Right atrium auricular region (tissue), 2 donors: Measurements from ENCODE around the gene FRMPD4. TPM values are rescaled to one million over a fixed set of nuclear protein-coding genes. Genes with fewer than 3 reads are reported as not detected.

Experiments
- DNase-seq: peaks from one replicate; pipeline ENCODE4 v3.0.0-alpha.2; 2019; ENCODE audit warnings: low spot score
- H3K27ac ChIP-seq, 2 donors: fragments of 200-600 bp; sonication (generic); 1 replicate in 1 of 2; 2 replicates in 1 of 2; pipeline ENCODE4 v1.5.1; 2016 to 2019
- H3K27me3 ChIP-seq, 2 donors: fragments of 200-600 bp; sonication (generic); one replicate each; pipeline versions ENCODE4 v1.5.1 to v1.6.0; 2017 to 2019
- H3K36me3 ChIP-seq: fragments of 200-600 bp; sonication (generic); one replicate; pipeline ENCODE4 v1.5.1; 2016
- H3K4me1 ChIP-seq, 2 donors: fragments of 200-600 bp; sonication (generic); one replicate each; pipeline versions ENCODE4 v1.5.1 to v1.6.0; 2017 to 2019
- H3K4me3 ChIP-seq, 2 donors: fragments of 200-600 bp; sonication (generic); 1 replicate in 1 of 2; 2 replicates in 1 of 2; pipeline ENCODE4 v1.5.1; 2017 to 2019; ENCODE audit warnings: mild to moderate bottlenecking in 1 of 2, moderate library complexity in 1 of 2
- H3K9me3 ChIP-seq, 2 donors: fragments of 200-600 bp; sonication (generic); one replicate each; pipeline ENCODE4 v1.5.1; 2019
- total RNA-seq, 2 donors: library from RNA; depleted of rRNA; stranded (reverse); fragments of >200 nt; gene quantifications; one replicate each; pipeline ENCODE4 v1.1.0, GENCODE V29; 2016
- TF ChIP-seq, protein P1 (sequence below), 2 donors: fragments of 200-600 bp; sonication (generic); IDR thresholded peaks; one replicate each; pipeline ENCODE4 v1.5.1; 2019; ENCODE audit warnings: antibody characterized with exemption in 2 of 2

The FRMPD4 gene
- total RNA-seq, 2 donors from 2014 or later: 1.2 to 1.3 TPM

DNA sequence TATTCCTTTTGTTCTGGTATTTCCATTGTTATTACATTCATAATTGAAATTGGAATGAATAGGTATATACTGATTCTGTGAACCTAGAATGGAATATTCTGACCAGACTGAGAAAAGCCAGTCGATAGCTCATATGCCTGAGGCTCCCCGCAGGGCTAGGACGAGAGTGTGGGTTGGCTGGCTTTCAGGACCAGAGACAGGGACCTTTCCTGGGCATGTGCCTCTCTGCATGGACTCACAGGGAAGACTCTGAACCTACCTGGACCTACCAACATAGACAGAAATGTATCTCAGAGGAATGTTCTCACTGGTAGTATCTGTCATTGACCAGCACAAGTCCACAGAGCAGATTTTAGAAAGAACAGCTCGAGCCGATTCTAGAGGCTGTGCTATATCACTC, 214.6 kb downstream of the FRMPD4 start:
- Histone ChIP-seq H3K27ac (no peak overlapping the region), H3K36me3 (no peaks in the 10 kb centered on the region), H3K4me3 (no peak overlapping the region), H3K4me1 (no peaks in the 10 kb centered on the region), H3K27me3 (no peaks in the 10 kb centered on the region), H3K9me3 (no peaks in the 10 kb centered on the region)
- TF ChIP-seq, protein P1, sequence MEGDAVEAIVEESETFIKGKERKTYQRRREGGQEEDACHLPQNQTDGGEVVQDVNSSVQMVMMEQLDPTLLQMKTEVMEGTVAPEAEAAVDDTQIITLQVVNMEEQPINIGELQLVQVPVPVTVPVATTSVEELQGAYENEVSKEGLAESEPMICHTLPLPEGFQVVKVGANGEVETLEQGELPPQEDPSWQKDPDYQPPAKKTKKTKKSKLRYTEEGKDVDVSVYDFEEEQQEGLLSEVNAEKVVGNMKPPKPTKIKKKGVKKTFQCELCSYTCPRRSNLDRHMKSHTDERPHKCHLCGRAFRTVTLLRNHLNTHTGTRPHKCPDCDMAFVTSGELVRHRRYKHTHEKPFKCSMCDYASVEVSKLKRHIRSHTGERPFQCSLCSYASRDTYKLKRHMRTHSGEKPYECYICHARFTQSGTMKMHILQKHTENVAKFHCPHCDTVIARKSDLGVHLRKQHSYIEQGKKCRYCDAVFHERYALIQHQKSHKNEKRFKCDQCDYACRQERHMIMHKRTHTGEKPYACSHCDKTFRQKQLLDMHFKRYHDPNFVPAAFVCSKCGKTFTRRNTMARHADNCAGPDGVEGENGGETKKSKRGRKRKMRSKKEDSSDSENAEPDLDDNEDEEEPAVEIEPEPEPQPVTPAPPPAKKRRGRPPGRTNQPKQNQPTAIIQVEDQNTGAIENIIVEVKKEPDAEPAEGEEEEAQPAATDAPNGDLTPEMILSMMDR (IDR thresholded peaks at IDR 0.05): no peak
- no peak for DNase-seq

DNA sequence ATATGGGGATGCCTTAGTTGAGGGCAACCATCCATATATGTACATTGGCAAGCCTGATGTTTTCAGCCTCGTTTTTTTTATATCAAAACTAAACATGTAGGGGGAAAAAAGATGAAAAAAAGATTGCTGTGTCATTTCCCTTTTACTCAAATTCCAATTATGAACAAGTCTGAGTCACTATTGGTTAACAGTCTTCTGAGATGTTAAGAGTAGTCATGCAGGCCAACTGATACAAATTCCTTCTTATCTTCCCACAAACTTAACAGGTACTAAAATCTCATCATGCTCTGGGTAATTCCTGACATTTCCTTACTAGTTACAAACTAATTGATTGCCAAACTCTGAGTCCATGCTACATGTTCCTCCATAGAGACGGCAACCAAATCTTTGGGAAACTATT, 222.1 kb downstream of the FRMPD4 start:
- DNase-seq: no peak
- H3K36me3 ChIP-seq: no peaks in the 10 kb centered on the region
- TF ChIP-seq, protein P1 (IDR thresholded peaks at IDR 0.05): no peak
- no peaks in the 10 kb centered on the region for H3K9me3 ChIP-seq
- no peaks in the 10 kb centered on the region for H3K27me3 ChIP-seq
- no peak overlapping the region for H3K27ac ChIP-seq
- no peaks in the 10 kb centered on the region for H3K4me1 ChIP-seq
- no peak overlapping the region for H3K4me3 ChIP-seq

DNA sequence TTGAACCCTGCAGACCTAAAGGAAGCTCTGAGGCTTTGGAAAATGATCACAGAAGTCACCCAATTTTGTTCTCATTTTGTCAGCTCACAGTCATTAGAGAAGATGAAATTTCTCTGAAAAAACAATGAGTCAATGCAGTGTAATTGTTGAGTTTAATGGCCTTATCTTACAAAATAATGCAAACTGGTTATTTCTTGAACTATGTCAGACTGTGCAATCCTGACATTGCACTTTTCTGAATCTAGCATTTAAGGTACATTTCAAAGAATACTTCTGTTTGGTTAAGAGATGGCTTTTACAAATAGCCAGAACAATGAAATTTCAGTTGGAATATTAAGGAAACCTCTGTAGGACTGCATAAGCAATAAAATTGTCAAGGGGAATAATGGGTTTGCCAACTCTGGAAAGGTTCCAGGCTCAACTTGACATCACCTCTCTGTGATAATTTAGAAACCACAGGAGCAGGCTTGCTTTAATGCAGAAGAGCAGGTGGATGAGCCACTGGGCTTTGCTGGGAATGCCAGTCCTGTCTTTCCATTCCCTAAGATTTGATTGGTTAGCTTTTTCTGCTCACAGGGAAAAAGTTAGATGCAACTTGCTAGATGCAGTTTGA, 222.8 kb downstream of the FRMPD4 start:
- DNase-seq: no peak
- Histone ChIP-seq H3K27me3 (peaks cover 0 to 3% of the 10 kb centered on the region in 2 donors), H3K27ac (no peak overlapping the region), H3K4me1 (no peaks in the 10 kb centered on the region), H3K4me3 (no peak overlapping the region), H3K9me3 (no peaks in the 10 kb centered on the region), H3K36me3 (no peaks in the 10 kb centered on the region)
- TF ChIP-seq, protein P1 (IDR thresholded peaks at IDR 0.05): no peak

DNA sequence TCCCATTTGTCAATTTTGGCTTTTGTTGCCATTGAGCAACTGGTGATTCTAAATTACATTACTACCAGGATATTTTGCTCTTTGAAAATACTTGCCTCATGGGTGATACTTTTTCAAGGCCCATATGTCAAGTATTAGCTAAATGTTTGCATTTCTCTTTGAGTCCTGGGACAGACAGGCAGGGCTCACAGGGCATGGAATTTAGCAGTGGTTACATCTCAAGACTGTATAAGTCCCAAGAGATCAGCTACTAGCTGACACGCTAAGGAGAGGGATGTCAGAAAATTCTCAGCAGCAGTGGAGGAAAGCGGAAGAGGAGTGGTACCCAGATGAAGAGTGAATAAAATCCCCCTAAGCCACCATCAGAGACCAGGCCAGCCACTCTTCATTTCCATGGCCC, 224.9 kb downstream of the FRMPD4 start:
- Histone ChIP-seq H3K9me3 (no peaks in the 10 kb centered on the region), H3K4me3 (no peak overlapping the region), H3K27ac (no peak overlapping the region), H3K36me3 (no peaks in the 10 kb centered on the region), H3K4me1 (no peaks in the 10 kb centered on the region), H3K27me3 (peaks cover 0 to 3% of the 10 kb centered on the region in 2 donors)
- TF ChIP-seq, protein P1 (IDR thresholded peaks at IDR 0.05): no peak
- DNase-seq: no peak

DNA sequence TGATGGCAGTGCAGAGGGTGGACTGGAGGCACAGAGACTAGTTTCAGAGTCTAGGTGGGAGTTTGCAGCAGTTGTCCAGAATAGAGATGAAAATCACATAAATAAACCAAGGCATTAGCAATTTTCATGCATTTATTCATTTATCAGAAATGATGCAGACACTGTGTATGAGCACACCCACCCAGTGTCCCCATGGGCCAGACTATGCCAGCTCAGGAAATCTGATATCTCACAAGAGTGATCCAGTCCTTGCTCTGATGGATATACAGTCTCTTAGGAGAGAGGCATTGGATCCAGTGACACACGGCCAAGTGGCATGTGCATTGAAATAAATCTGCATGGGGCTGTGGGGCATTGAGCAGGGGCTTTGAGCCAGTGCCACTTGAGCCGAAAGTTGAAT, 228.2 kb downstream of the FRMPD4 start:
- DNase-seq: no peak
- Histone ChIP-seq H3K9me3 (no peaks in the 10 kb centered on the region), H3K4me1 (no peaks in the 10 kb centered on the region), H3K27ac (no peak overlapping the region), H3K36me3 (no peaks in the 10 kb centered on the region), H3K4me3 (no peak overlapping the region), H3K27me3 (peaks cover 0 to 3% of the 10 kb centered on the region in 2 donors)
- TF ChIP-seq, protein P1 (IDR thresholded peaks at IDR 0.05): no peak

DNA sequence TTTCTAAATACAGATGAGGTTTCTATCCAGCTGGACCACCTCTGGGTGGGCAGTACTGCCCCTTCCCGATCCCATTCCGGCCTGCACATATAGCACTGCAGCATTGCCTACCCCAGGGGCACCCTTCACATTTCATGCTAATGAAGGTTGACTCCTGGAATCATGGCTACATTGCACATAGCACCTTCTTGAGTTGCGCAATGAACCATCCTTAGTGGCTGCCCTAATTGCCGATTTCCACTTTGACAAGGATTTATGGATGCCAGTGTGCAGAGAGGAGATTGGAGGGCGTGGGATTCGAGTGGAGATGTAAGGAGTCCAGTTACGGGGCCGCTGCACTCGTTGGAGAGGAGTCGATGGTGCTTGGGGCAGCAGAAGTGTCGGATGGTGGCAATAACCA, 229.0 kb downstream of the FRMPD4 start:
- no peak for DNase-seq
- H3K36me3 ChIP-seq: no peaks in the 10 kb centered on the region
- peaks cover 0 to 3% of the 10 kb centered on the region in 2 donors for H3K27me3 ChIP-seq
- H3K27ac ChIP-seq: no peak overlapping the region
- H3K9me3 ChIP-seq: no peaks in the 10 kb centered on the region
- TF ChIP-seq, protein P1 (IDR thresholded peaks at IDR 0.05): no peak
- no peak overlapping the region for H3K4me3 ChIP-seq
- no peaks in the 10 kb centered on the region for H3K4me1 ChIP-seq
